ENCODE results near the gene CNTNAP2.

CNTNAP2 gene

DNA sequence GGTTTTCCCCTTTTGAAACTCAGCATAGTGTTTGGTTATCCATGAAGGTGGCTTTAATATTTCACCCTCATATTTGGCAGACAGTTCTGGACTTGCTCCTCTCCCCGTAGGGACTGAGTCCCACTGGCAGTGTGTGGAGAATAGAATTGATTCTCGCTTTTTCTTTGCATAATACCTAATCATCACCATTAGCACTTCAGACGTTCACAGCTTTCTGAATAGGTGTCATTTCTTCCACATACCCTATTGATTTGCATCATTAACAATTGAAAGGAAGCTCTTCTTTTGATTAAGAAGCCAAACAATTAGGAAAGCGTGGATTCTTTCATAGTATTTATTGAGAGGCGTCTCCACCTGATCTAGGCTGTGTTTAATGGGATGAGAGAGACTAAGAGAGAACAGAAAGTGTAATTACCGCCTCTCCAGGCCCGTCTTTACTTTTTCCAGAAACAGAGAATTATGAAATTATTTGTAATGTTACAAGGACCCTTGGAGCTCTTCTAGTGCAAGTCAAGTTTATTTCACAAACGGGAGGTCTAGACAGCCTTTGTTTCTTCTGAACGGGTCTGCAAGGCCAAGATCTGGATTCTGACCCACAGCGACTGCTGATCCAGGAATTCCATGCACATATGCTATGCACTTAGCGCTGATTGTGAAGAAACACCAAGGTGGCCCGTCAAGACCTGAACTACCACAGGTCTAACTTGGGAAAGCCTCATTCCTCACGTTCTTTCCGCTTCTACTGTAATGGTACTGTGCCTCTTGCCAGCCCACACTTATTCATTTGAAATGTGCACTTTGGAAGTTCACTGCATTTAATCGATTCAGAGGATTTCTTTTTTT is 2224.1 kb downstream of the CNTNAP2 start:
- no peak overlapping the region for H3K9ac ChIP-seq
- no peak overlapping the region for H3K4me3 ChIP-seq
- peaks cover 0 to 11% (median 0%) of the 10 kb centered on the region in 10 experiments; a peak in 6 of 20 replicates for H3K4me1 ChIP-seq
- no peaks in the 10 kb centered on the region for H4K20me1 ChIP-seq
- H3K27ac ChIP-seq: no peak overlapping the region
- no peak overlapping the region for H3K4me2 ChIP-seq
- H3K27me3 ChIP-seq: peaks cover 31 to 45% (median 35%) of the 10 kb centered on the region in 11 experiments
- TF ChIP-seq Cebpa-rat (IDR thresholded peaks at IDR 0.05): no peak
- H3K36me3 ChIP-seq: no peaks in the 10 kb centered on the region
- H3K9me3 ChIP-seq (replicated peaks in 1 of 11): peaks cover 0 to 9% (median 5%) of the 10 kb centered on the region in 11 experiments; a peak in 10 of 22 replicates

DNA sequence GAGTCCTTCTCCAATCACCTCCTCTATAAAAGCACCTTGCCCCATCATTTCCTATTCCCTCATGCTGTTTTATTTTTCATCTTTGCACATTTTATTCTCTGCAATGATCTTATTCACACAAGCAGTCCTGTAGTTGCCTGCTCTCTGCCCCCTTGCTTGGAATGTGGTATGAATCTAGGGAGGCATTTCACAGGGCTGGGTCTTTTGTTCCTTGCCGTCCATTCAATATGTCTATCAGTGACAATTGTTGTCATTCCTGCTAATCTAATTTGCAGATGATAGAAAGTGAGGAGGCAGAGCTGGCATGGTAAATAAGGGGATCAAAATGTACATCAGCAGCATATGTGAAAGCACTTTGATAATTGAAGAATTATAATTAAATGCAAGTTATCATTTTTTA is 2227.8 kb downstream of the CNTNAP2 start:
- Histone ChIP-seq H3K4me1 (peaks cover 0 to 2% (median 0%) of the 10 kb centered on the region in 10 experiments; a peak in 1 of 20 replicates), H3K4me3 (no peak overlapping the region), H3K9me3 (replicated peaks in 1 of 11) (peaks cover 0 to 6% (median 2%) of the 10 kb centered on the region in 11 experiments; a peak in 9 of 22 replicates), H3K27ac (no peak overlapping the region), H3K27me3 (peaks cover 15 to 18% (median 17%) of the 10 kb centered on the region in 11 experiments), H3K4me2 (no peak overlapping the region), H3K36me3 (no peaks in the 10 kb centered on the region), H3K9ac (no peak overlapping the region), H4K20me1 (no peaks in the 10 kb centered on the region)
- no peak for TF ChIP-seq Cebpa-rat (IDR thresholded peaks at IDR 0.05)

DNA sequence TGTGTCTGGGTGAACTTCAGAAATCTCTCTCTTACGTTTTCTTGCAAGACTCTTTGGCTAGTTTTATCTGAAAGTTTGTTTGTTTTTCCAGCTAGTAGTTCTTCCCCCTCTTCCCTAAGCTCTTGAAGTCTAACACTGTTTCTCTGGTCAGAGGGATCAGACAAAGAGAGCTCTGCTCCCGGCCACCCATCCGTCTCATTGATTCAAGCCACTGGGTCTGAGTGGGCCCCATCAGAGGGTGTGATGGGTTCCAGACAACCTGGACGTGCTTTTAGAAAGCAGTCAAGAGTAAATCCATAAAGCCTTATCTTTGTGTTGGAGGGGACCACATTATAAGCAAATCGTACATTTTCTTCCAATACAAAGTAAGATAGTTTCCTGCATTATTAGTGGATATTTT is 2231.4 kb downstream of the CNTNAP2 start:
- H3K36me3 ChIP-seq: no peaks in the 10 kb centered on the region
- H3K4me1 ChIP-seq: no peaks in the 10 kb centered on the region
- no peak overlapping the region for H3K4me3 ChIP-seq
- H3K9ac ChIP-seq: no peak overlapping the region
- H3K9me3 ChIP-seq (replicated peaks in 1 of 11): no peaks in the 10 kb centered on the region; a peak in 1 of 22 replicates
- H3K27me3 ChIP-seq: no peaks in the 10 kb centered on the region
- H3K4me2 ChIP-seq: no peak overlapping the region
- H4K20me1 ChIP-seq: no peaks in the 10 kb centered on the region
- TF ChIP-seq Cebpa-rat (IDR thresholded peaks at IDR 0.05): no peak
- H3K27ac ChIP-seq: no peak overlapping the region

DNA sequence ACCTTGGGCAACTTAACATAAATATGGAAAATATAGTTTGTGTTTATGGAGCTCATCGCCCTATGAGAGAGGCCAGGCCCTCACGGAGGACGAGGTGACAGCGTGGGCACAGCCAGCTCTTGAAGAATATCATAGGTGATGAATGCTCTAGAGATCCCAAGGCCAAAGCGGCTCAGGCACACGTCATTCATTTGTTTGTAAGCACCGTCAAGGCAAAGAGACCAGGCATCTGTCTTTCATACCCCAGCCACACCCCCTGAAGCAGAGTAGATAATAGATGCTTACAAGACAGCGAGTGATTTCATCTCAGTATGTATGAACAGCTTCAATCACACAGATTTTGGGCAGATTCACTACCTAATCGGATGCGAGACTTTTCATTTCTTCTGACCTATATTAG is 2231.9 kb downstream of the CNTNAP2 start:
- Histone ChIP-seq H3K9ac (no peak overlapping the region), H3K36me3 (no peaks in the 10 kb centered on the region), H3K27ac (no peak overlapping the region), H3K9me3 (replicated peaks in 1 of 11) (no peaks in the 10 kb centered on the region; a peak in 1 of 22 replicates), H3K4me2 (no peak overlapping the region), H3K4me1 (no peaks in the 10 kb centered on the region), H4K20me1 (no peaks in the 10 kb centered on the region), H3K4me3 (no peak overlapping the region), H3K27me3 (no peaks in the 10 kb centered on the region)
- no peak for TF ChIP-seq Cebpa-rat (IDR thresholded peaks at IDR 0.05)

DNA sequence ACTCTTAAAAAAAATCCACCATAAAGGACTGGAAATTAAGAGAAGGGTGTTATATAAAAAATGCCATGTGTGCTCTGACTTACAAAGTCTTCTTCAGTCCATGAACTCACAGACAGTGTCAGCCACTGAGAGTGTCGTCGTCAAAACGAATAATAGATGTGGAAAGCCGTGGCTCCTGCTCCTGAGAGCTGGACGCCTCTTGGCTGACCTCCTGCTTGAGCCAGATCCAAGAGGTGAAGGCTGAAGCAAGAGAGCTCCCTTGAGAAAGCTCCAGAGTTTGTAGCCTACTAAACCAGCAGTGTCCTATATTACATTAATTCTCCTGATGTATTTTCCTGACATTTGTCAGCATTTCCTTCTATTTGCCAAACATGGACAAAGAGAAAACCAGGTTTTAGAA is 2239.7 kb downstream of the CNTNAP2 start:
- H4K20me1 ChIP-seq: no peaks in the 10 kb centered on the region
- no peaks in the 10 kb centered on the region for H3K27me3 ChIP-seq
- H3K36me3 ChIP-seq: no peaks in the 10 kb centered on the region
- no peak overlapping the region for H3K9ac ChIP-seq
- peaks cover 0 to 20% (median 8%) of the 10 kb centered on the region in 11 experiments; a peak in 13 of 22 replicates for H3K9me3 ChIP-seq (replicated peaks in 1 of 11)
- no peak overlapping the region for H3K4me3 ChIP-seq
- TF ChIP-seq Cebpa-rat (IDR thresholded peaks at IDR 0.05): no peak
- H3K27ac ChIP-seq: no peak overlapping the region
- no peak overlapping the region for H3K4me2 ChIP-seq
- H3K4me1 ChIP-seq: peaks cover 0 to 7% (median 0%) of the 10 kb centered on the region in 10 experiments; a peak in 5 of 20 replicates

DNA sequence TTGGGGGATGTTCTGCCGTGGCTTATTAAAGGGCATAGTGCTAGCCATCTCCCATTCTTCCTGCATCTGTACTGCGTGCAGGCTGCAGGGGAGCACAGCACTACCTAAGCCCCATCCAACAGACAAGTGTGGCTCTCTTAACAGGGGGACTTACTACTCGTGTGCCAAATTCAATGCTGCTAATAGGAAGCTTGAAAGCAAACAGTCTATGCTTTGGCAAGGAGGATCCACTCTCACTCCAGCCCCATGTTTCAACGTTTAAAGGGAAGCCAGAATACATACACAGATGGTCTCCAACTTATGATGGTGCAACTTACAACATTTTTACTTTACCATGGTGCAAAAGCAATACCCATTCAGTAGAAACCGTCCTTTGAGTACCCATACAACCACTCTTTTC is 2245.9 kb downstream of the CNTNAP2 start:
- Histone ChIP-seq H3K4me2 (no peak overlapping the region), H3K9ac (no peak overlapping the region), H3K9me3 (replicated peaks in 1 of 11) (peaks cover 0 to 11% (median 8%) of the 10 kb centered on the region in 11 experiments; a peak in 12 of 22 replicates), H3K4me3 (no peak overlapping the region), H3K27me3 (no peaks in the 10 kb centered on the region), H3K27ac (no peak overlapping the region), H4K20me1 (no peaks in the 10 kb centered on the region), H3K36me3 (no peaks in the 10 kb centered on the region), H3K4me1 (no peaks in the 10 kb centered on the region)
- TF ChIP-seq Cebpa-rat (IDR thresholded peaks at IDR 0.05): no peak

DNA sequence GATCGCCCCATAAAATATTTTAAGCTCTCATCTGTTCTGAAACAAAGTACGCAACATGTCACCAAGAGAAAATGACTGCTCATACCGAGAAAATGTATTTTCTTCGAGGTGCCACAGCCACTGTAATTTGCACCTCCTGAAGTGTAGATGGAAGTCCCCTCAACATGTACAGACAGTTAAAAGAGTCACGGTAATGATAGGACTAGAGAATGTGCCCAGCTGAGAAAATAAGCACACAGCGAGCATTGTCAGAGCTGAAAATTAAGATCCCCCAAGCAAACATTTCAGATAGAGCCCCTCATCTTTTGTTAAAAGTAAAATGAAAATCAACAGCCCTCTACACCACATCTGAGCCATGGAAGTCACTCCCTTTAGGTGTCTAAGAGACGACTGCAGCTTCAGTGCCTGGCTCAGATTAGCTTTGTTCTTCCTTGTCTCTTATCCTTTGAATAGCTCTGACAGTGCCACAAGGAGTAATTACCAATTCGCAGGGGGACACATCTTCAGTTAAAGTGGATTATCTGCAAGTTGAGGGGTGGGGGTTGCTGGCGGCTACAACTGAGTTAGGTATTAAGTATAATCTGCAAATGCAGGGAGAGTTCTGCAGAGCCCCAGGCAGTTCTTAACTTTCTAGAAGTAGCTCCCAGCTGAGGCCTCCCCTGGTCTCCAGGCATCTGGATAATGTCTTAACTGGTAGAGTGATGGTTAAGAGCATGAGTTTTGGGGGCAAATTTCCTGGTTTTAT is 2251.3 kb downstream of the CNTNAP2 start:
- no peaks in the 10 kb centered on the region for H3K36me3 ChIP-seq

DNA sequence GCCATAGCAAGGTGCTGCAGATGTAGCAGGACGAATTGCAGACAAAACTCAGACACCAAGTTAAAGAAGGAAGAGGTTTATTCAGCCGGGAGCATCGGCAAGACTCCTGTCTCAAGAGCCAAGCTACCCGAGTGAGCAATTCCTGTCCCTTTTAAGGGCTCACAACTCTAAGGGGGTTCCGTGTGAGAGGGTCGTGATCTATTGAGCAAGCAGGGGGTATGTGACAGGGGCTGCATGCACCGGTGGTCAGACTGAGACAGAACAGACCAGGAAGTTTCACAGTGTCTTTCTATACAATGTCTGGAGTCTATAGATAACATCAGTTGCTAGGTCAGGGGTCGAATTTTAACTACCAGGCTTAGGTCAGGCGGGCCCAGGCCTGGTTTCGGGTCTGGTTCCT is 2252.0 kb downstream of the CNTNAP2 start:
- no peak overlapping the region for H3K4me3 ChIP-seq
- H4K20me1 ChIP-seq: no peaks in the 10 kb centered on the region
- no peak overlapping the region for H3K4me2 ChIP-seq
- no peak for TF ChIP-seq Cebpa-rat (IDR thresholded peaks at IDR 0.05)
- H3K27ac ChIP-seq: no peak overlapping the region
- H3K9ac ChIP-seq: no peak overlapping the region
- H3K36me3 ChIP-seq: no peaks in the 10 kb centered on the region
- H3K27me3 ChIP-seq: no peaks in the 10 kb centered on the region
- no peaks in the 10 kb centered on the region for H3K4me1 ChIP-seq
- peaks cover 15 to 28% (median 22%) of the 10 kb centered on the region in 11 experiments for H3K9me3 ChIP-seq (replicated peaks in 1 of 11)

More for the DNA sequence above, 2251.3 kb downstream of the CNTNAP2 start:
- Histone ChIP-seq H3K9me3 (replicated peaks in 1 of 11) (peaks cover 15 to 28% (median 22%) of the 10 kb centered on the region in 11 experiments), H3K4me3 (no peak overlapping the region), H3K27me3 (no peaks in the 10 kb centered on the region), H3K4me2 (no peak overlapping the region), H3K9ac (no peak overlapping the region), H3K4me1 (no peaks in the 10 kb centered on the region), H4K20me1 (no peaks in the 10 kb centered on the region), H3K27ac (no peak overlapping the region)
- TF ChIP-seq Cebpa-rat (IDR thresholded peaks at IDR 0.05): no peak

DNA sequence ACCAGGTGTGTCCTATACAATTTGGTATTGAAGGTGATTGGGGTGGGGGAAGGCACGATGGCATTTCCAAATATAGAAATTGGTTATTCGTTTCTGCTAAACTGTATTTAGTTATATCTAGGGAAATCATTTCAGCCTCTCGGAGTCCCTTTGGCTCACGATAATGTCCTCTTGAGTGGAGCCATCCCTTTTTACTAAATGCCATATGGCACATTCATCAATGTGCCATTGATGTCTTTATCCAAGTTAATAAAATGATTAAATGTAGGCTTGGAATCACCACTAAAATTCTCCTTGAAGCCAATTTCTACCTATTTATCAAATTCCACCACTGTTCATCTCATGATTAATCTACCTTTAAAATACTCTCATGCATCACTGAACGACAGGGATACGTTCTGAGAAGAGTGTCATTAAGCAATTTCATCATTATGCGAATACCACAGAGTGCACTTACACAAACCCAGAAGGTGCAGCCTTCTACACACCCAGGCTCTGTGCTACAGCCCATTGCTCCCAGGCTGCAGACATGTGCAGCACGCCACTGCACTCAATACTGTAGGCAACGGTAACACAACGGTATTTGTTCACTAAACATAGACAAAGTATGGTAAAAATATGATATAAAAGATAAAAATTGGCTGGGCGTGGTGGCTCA is 2254.8 kb downstream of the CNTNAP2 start:
- H3K4me2 ChIP-seq: no peak overlapping the region
- no peaks in the 10 kb centered on the region for H3K36me3 ChIP-seq
- H3K9me3 ChIP-seq (replicated peaks in 1 of 11): peaks cover 14 to 20% (median 16%) of the 10 kb centered on the region in 11 experiments
- TF ChIP-seq Cebpa-rat (IDR thresholded peaks at IDR 0.05): no peak
- H3K4me3 ChIP-seq: no peak overlapping the region
- H3K27me3 ChIP-seq: no peaks in the 10 kb centered on the region
- no peak overlapping the region for H3K9ac ChIP-seq
- no peaks in the 10 kb centered on the region for H4K20me1 ChIP-seq
- no peak overlapping the region for H3K27ac ChIP-seq
- no peaks in the 10 kb centered on the region for H3K4me1 ChIP-seq

Data from BLaER1 treated with 17β-estradiol and CSF1 and Interleukin-3, amounts not matched to agents 10 nM and 100 nM (cell line).